GM18498 (cell line): ENCODE measurements around the gene ADAM12.
"Not testable (repeated sequence)": the region's sequence is repeated elsewhere in the genome, so short reads cannot be mapped to it uniquely, and the experiment has no call there.

Source experiments
- ATAC-seq: cut with Tn5 transposase; IDR thresholded peaks from one replicate; pipeline ENCODE4 v1.9.1; 2021; ENCODE audit warnings: mild to moderate bottlenecking, moderate library complexity; ENCODE audit not compliant: unreplicated experiment

The ADAM12 gene

GRCh38 chr10:126066456-126066855, 321.8 kb downstream of the ADAM12 start:
- ATAC-seq: no peak

- ATAC-seq: no peak
These were observed 322.4 kb downstream of the ADAM12 start for GRCh38 chr10:126065751-126066377.

GRCh38 chr10:126064512-126064911, 323.8 kb downstream of the ADAM12 start:
- no peak for ATAC-seq

- ATAC-seq: no peak
These were observed 324.9 kb downstream of the ADAM12 start for GRCh38 chr10:126063353-126063791.

GRCh38 chr10:126062131-126063032, 325.9 kb downstream of the ADAM12 start:
- no peak for ATAC-seq

- ATAC-seq: no peak
These were observed 326.8 kb downstream of the ADAM12 start for GRCh38 chr10:126061526-126061925.

GRCh38 chr10:126060261-126060931, 327.9 kb downstream of the ADAM12 start:
- no peak for ATAC-seq

GRCh38 chr10:126059076-126059826, 329.0 kb downstream of the ADAM12 start:
- ATAC-seq: no peak

GRCh38 chr10:126058507-126058906, 329.8 kb downstream of the ADAM12 start:
- ATAC-seq: no peak

GRCh38 chr10:126058104-126058503, 330.2 kb downstream of the ADAM12 start:
- ATAC-seq: no peak

- ATAC-seq: no peak
These were observed 330.8 kb downstream of the ADAM12 start for GRCh38 chr10:126057494-126057893.

GRCh38 chr10:126054191-126054590, 334.1 kb downstream of the ADAM12 start:
- ATAC-seq: no peak

GRCh38 chr10:126052171-126052570, 336.1 kb downstream of the ADAM12 start:
- ATAC-seq: no peak

GRCh38 chr10:126049759-126050700, 338.2 kb downstream of the ADAM12 start:
- no peak for ATAC-seq

- not testable (repeated sequence) for ATAC-seq
These were observed 340.5 kb downstream of the ADAM12 start for GRCh38 chr10:126047749-126048148.

- no peak for ATAC-seq
These were observed 341.4 kb downstream of the ADAM12 start for GRCh38 chr10:126046831-126047230.

GRCh38 chr10:126045861-126046260, 342.4 kb downstream of the ADAM12 start:
- ATAC-seq: no peak

- no peak for ATAC-seq
These were observed 344.9 kb downstream of the ADAM12 start for GRCh38 chr10:126043389-126043788.

- no peak for ATAC-seq
These were observed 345.4 kb downstream of the ADAM12 start for GRCh38 chr10:126042906-126043305.

- ATAC-seq: no peak
These were observed 345.9 kb downstream of the ADAM12 start for GRCh38 chr10:126042354-126042753.
